DLD1 (cell line): ENCODE measurements around the gene VOPP1.
"Not testable (repeated sequence)": the region's sequence is repeated elsewhere in the genome, so short reads cannot be mapped to it uniquely, and the experiment has no call there.

Experiments used
- in situ Hi-C: cut with HindIII; loops from 2 replicates; pipeline ENCODE4 v1.10.0; 2017; ENCODE audit warnings: low sequenced_read_pairs

The VOPP1 gene

GRCh38 chr7:55512635-55513191, 59.6 kb downstream of the VOPP1 start:
- in situ Hi-C loops: no loop called here

GRCh38 chr7:55510621-55511020, 61.7 kb downstream of the VOPP1 start:
- in situ Hi-C loops: no loop called here

GRCh38 chr7:55510206-55510605, 62.1 kb downstream of the VOPP1 start:
- in situ Hi-C loops: not testable (repeated sequence)

- in situ Hi-C loops: no loop called here
These were observed 63.0 kb downstream of the VOPP1 start for GRCh38 chr7:55509322-55509721.

GRCh38 chr7:55508221-55509011, 63.9 kb downstream of the VOPP1 start:
- in situ Hi-C loops: no loop called here

- in situ Hi-C loops: no loop called here
These were observed 64.6 kb downstream of the VOPP1 start for GRCh38 chr7:55507743-55508142.

GRCh38 chr7:55504967-55505658, 67.2 kb downstream of the VOPP1 start:
- in situ Hi-C loops: no loop called here

GRCh38 chr7:55504093-55504859, 68.0 kb downstream of the VOPP1 start:
- in situ Hi-C loops: no loop called here

GRCh38 chr7:55502858-55503440, 69.4 kb downstream of the VOPP1 start:
- in situ Hi-C loops: no loop called here

GRCh38 chr7:55502124-55502857, 70.0 kb downstream of the VOPP1 start:
- in situ Hi-C loops: no loop called here

GRCh38 chr7:55501611-55502010, 70.7 kb downstream of the VOPP1 start:
- in situ Hi-C loops: no loop called here

- in situ Hi-C loops: no loop called here
These were observed 72.1 kb downstream of the VOPP1 start for GRCh38 chr7:55500117-55500756.

- in situ Hi-C loops: no loop called here
These were observed 72.7 kb downstream of the VOPP1 start for GRCh38 chr7:55499591-55499990.

GRCh38 chr7:55498770-55499169, 73.5 kb downstream of the VOPP1 start:
- in situ Hi-C loops: no loop called here

GRCh38 chr7:55498142-55498541, 74.2 kb downstream of the VOPP1 start:
- in situ Hi-C loops: no loop called here

GRCh38 chr7:55497521-55497920, 74.8 kb downstream of the VOPP1 start:
- in situ Hi-C loops: no loop called here

- in situ Hi-C loops: no loop called here
These were observed 75.4 kb downstream of the VOPP1 start for GRCh38 chr7:55496906-55497305.

GRCh38 chr7:55494951-55495350, 77.4 kb downstream of the VOPP1 start:
- in situ Hi-C loops: no loop called here

- in situ Hi-C loops: no loop called here
These were observed 78.9 kb downstream of the VOPP1 start for GRCh38 chr7:55493408-55493807.

GRCh38 chr7:55491346-55491745, 81.0 kb downstream of the VOPP1 start:
- in situ Hi-C loops: no loop called here
